Fibroblast of skin of right biceps (primary cell): ENCODE results near the gene KATNIP.
"Not testable (repeated sequence)": the region's sequence is repeated elsewhere in the genome, so short reads cannot be mapped to it uniquely, and the experiment has no call there.

Experiments used
- DNase-seq: peaks from one replicate; pipeline ENCODE4 v3.0.0-alpha.2; 2013

KATNIP gene

GRCh38 chr16:27539120-27539519 is 10.8 kb upstream of the KATNIP start:
- no peak for DNase-seq

GRCh38 chr16:27539636-27540035 is 10.3 kb upstream of the KATNIP start:
- no peak for DNase-seq

GRCh38 chr16:27543801-27544200 is 6.1 kb upstream of the KATNIP start:
- no peak for DNase-seq

- DNase-seq, result no peak
These were observed 5.3 kb upstream of the KATNIP start for GRCh38 chr16:27544671-27545070.

- peak; percentile 56 for DNase-seq
These were observed 2.8 kb upstream of the KATNIP start for GRCh38 chr16:27547134-27547533.

GRCh38 chr16:27547851-27548250 is 2.1 kb upstream of the KATNIP start:
- DNase-seq, result no peak

GRCh38 chr16:27549464-27549745 is 539 bp upstream of the KATNIP start:
- DNase-seq, result no peak

- no peak for DNase-seq
These were observed 607 bp downstream of the KATNIP start for GRCh38 chr16:27550582-27550920.

- DNase-seq, result no peak
These were observed 1.1 kb downstream of the KATNIP start for GRCh38 chr16:27551036-27551435.

- DNase-seq, result no peak
These were observed 6.5 kb downstream of the KATNIP start for GRCh38 chr16:27556471-27556870.

GRCh38 chr16:27558434-27558833 is 8.5 kb downstream of the KATNIP start:
- DNase-seq, result no peak

- DNase-seq, result no peak
These were observed 9.0 kb downstream of the KATNIP start for GRCh38 chr16:27558932-27559331.

- no peak for DNase-seq
These were observed 11.3 kb downstream of the KATNIP start for GRCh38 chr16:27561216-27561615.

GRCh38 chr16:27564224-27564623 is 14.3 kb downstream of the KATNIP start:
- DNase-seq, result no peak

- DNase-seq, result no peak
These were observed 16.5 kb downstream of the KATNIP start for GRCh38 chr16:27566417-27566816.

- DNase-seq, result no peak
These were observed 18.1 kb downstream of the KATNIP start for GRCh38 chr16:27568077-27568476.

GRCh38 chr16:27570986-27571385 is 21.0 kb downstream of the KATNIP start:
- DNase-seq, result not testable (repeated sequence)

- no peak for DNase-seq
These were observed 21.7 kb downstream of the KATNIP start for GRCh38 chr16:27571433-27572326.

GRCh38 chr16:27572711-27573110 is 22.8 kb downstream of the KATNIP start:
- DNase-seq, result no peak

- no peak for DNase-seq
These were observed 26.8 kb downstream of the KATNIP start for GRCh38 chr16:27576729-27577128.

GRCh38 chr16:27579087-27579980 is 29.4 kb downstream of the KATNIP start:
- peak; percentile 17 for DNase-seq

- DNase-seq, result no peak
These were observed 32.9 kb downstream of the KATNIP start for GRCh38 chr16:27582883-27583282.

- DNase-seq, result no peak
These were observed 33.7 kb downstream of the KATNIP start for GRCh38 chr16:27583634-27584033.

GRCh38 chr16:27585200-27585599 is 35.3 kb downstream of the KATNIP start:
- DNase-seq, result no peak
